ENCODE results near the gene FAM234A. TPM values are rescaled to one million over a fixed set of nuclear protein-coding genes. Genes with fewer than 3 reads are reported as not detected.
A peak's percentile ranks its signal among the peaks of the same experiment; 100 is the strongest.
"Not testable (repeated sequence)": the region's sequence is repeated elsewhere in the genome, so short reads cannot be mapped to it uniquely, and the experiment has no call there.

The FAM234A gene
- 10 to 100 TPM in 1 of 2 donors, 1 to 10 TPM in 1; 3.8 to 11.5 TPM for total RNA-seq

DNA sequence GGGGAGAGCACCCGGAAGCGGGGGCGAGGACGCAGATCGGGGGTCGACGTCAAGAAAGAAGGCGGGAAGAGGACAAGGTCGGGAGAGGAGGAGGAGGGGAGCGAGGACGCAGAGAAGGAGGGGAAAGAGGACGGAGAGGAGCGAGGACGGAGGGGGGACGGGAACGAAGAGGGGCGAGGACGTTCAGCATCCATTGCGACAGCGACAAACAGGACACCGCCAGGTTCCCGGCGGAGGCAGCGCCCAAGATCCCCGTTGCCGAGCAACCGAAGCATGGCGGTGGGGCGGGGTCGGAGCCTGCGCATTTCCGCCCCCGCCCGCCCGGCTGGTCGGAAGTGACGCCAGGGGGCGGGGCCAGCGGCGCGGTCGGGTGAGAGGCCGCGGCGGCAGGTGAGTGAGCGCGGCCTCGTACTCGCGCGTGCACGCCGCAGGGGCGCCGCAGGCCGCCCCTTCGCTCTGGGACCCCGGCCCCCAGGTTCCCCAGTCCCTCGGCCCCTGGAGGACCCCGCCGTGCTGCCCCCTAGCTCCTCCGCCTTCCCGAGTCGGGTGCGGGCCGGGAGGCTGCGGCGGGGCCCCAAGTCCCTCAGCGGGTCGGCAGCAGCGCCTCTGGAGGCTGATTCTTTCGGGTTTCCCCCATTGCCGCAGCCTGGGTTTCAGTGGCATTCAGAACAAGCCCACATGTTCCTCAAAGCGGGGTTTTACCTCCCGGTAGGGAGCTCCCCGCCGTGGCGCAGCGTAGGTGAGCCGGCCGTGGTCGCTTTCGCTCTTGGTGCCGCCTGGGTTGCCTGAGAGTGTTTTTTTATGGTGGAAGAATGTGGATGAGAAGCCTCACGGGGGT is at the start of gene FAM234A:
FAM234A (plus strand) TSS at position 354 of the 838 bp plus-strand sequence. CDS start 19,593 bp downstream, outside the sequence.
- ATAC-seq (peak; percentile 90 to 94), DNase-seq (ENCODE audit: low spot score in 2 of 2) (peak; percentile 97)
- Mint-ChIP-seq H3K9me3 (no peaks in the 10 kb centered on the region), H3K36me3 (peaks cover 0 to 8% of the 10 kb centered on the region in 2 donors), H3K27ac (peak within 1 kb of the TSS; percentile 93 to 99)

DNA sequence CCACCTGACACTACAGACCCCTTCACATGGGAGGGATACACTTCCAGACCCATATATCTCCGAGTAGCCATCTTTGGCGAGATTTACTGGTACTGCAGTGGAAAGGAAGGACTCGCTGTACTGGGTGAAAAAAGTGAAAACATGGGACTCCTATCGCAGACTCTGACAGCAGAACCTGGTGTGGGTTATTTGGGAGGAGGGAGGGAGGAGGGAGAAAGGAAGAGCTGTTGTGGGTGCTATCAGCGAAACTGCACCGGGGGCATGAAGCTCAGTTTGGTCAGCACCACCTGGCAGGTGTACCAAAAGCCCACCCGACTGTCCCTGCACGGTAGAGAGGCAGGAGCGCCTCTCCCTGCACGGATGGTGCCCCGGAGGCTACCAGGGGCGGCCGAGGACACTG is 49.4 kb upstream of the FAM234A start:
- Mint-ChIP-seq H3K27ac (no peak overlapping the region), H3K36me3 (peaks cover 0 to 8% of the 10 kb centered on the region in 2 donors), H3K9me3 (no peaks in the 10 kb centered on the region)
- DNase-seq (ENCODE audit: low spot score in 2 of 2) (no peak), ATAC-seq (no peak)

GRCh38 chr16:185691-186090 is 48.9 kb upstream of the FAM234A start:
- peaks cover 0 to 8% of the 10 kb centered on the region in 2 donors for H3K36me3 Mint-ChIP-seq
- ATAC-seq: no peak
- no peak for DNase-seq (ENCODE audit: low spot score in 2 of 2)
- H3K9me3 Mint-ChIP-seq: no peaks in the 10 kb centered on the region
- H3K27ac Mint-ChIP-seq: no peak overlapping the region

- no peak for DNase-seq (ENCODE audit: low spot score in 2 of 2)
- ATAC-seq: no peak
- H3K36me3 Mint-ChIP-seq: peaks cover 5 to 8% of the 10 kb centered on the region in 2 donors
- H3K9me3 Mint-ChIP-seq: no peaks in the 10 kb centered on the region
- H3K27ac Mint-ChIP-seq: no peak overlapping the region
These were observed 47.3 kb upstream of the FAM234A start for GRCh38 chr16:187330-187729.

DNA sequence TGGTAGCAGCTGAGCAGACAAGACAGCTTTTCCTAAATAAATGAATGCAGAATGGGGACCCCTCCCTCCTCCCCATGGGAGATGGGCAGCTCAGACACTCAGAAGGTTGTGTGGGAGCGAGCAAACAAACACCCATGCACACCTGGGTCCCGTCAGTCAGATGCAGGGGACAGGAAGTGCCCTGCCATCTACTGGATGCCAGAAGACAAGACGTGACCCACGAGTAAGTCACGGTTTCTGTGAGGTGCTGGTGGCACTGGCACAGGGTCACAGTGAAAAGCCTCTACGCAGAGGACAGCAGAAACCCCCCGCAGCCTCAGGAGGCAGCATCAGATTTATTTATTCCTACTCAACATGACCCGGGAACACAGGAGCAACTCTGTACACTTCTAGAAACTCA is 45.9 kb upstream of the FAM234A start:
- peak overlapping the region in 1 of 2 donors; percentile 44 for H3K27ac Mint-ChIP-seq
- ATAC-seq: peak; percentile 60 to 79
- no peak for DNase-seq (ENCODE audit: low spot score in 2 of 2)
- peaks cover 5 to 13% of the 10 kb centered on the region in 2 donors for H3K36me3 Mint-ChIP-seq
- H3K9me3 Mint-ChIP-seq: no peaks in the 10 kb centered on the region

DNA sequence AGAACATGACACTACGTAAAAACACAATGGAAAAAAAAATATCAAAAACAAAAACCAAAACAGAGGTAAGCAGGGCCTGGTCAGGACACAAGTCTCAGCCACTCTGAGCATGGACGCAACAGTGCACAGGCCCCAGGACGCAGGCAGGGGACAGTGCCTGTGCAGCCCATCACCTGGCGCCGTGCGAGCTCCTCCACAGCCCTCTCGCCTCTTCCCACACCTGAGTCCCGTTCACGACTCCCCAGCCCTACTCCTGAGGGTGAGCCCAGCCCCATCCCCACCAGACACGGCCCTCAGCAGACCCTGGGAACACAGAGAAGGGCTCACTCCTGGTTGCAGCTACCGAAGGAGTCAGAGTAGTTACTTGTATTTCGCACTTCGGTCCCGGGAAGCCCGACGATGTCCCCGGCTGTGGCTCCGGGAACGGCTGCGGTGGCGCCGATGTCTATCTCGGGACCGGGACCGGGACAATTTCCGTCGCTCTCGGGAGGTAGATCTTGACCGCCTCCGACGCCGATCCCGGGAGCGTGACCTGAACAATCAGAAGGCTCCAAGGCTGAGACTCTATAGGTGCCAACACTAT is 44.9 kb upstream of the FAM234A start:
- no peak overlapping the region for H3K27ac Mint-ChIP-seq
- H3K36me3 Mint-ChIP-seq: peaks cover 5 to 13% of the 10 kb centered on the region in 2 donors
- ATAC-seq (no peak), DNase-seq (ENCODE audit: low spot score in 2 of 2) (no peak)
- H3K9me3 Mint-ChIP-seq: no peaks in the 10 kb centered on the region

- H3K27ac Mint-ChIP-seq: peak overlapping the region; percentile 11 to 70
- H3K36me3 Mint-ChIP-seq: peaks cover 5 to 13% of the 10 kb centered on the region in 2 donors
- no peak for ATAC-seq
- H3K9me3 Mint-ChIP-seq: no peaks in the 10 kb centered on the region
- no peak for DNase-seq (ENCODE audit: low spot score in 2 of 2)
These were observed 42.8 kb upstream of the FAM234A start for GRCh38 chr16:191831-192230.

GRCh38 chr16:192686-193085 is 41.9 kb upstream of the FAM234A start:
- Mint-ChIP-seq H3K27ac (peak overlapping the region in 1 of 2 donors; percentile 40), H3K9me3 (no peaks in the 10 kb centered on the region), H3K36me3 (peaks cover 5 to 13% of the 10 kb centered on the region in 2 donors)
- DNase-seq (ENCODE audit: low spot score in 2 of 2): no peak
- no peak for ATAC-seq

- Mint-ChIP-seq H3K36me3 (peaks cover 5 to 13% of the 10 kb centered on the region in 2 donors), H3K27ac (no peak overlapping the region), H3K9me3 (no peaks in the 10 kb centered on the region)
- DNase-seq (ENCODE audit: low spot score in 2 of 2): no peak
- no peak for ATAC-seq
These were observed 41.2 kb upstream of the FAM234A start for GRCh38 chr16:193441-193840.

- H3K36me3 Mint-ChIP-seq: peaks cover 5% of the 10 kb centered on the region in 2 donors
- no peak for ATAC-seq
- no peak for DNase-seq (ENCODE audit: low spot score in 2 of 2)
- no peak overlapping the region for H3K27ac Mint-ChIP-seq
- H3K9me3 Mint-ChIP-seq: no peaks in the 10 kb centered on the region
These were observed 40.1 kb upstream of the FAM234A start for GRCh38 chr16:194516-194915.

GRCh38 chr16:200388-200787 is 34.2 kb upstream of the FAM234A start:
- no peak for ATAC-seq
- Mint-ChIP-seq H3K9me3 (no peaks in the 10 kb centered on the region), H3K27ac (no peak overlapping the region), H3K36me3 (no peaks in the 10 kb centered on the region)
- DNase-seq (ENCODE audit: low spot score in 2 of 2): no peak

GRCh38 chr16:203246-203645 is 31.4 kb upstream of the FAM234A start:
- DNase-seq (ENCODE audit: low spot score in 2 of 2) (no peak), ATAC-seq (no peak)
- Mint-ChIP-seq H3K36me3 (peaks cover 9 to 12% of the 10 kb centered on the region in 2 donors), H3K27ac (peak overlapping the region in 1 of 2 donors; percentile 47), H3K9me3 (no peaks in the 10 kb centered on the region)

DNA sequence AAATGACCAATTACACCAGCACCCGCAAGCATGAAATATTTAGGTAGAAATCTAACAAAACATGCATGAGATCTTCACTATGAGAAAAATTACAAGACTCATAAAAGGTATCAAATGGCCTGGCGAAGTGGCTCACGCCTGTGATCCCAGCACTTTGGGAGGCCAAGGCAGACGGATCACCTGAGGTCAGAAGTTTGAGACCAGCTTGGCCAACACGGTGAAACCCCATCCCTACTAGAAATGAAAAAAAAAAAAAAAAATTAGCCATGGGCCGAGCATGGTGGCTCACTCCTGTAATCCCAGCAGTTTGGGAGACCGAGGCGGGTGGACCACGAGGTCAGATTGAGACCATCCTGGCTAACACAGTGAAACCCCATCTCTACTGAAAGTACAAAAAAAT is 30.6 kb upstream of the FAM234A start:
- not testable (repeated sequence) for DNase-seq (ENCODE audit: low spot score in 2 of 2); H3K9me3 Mint-ChIP-seq; H3K27ac Mint-ChIP-seq; ATAC-seq
- peaks cover 9 to 12% of the 10 kb centered on the region in 2 donors for H3K36me3 Mint-ChIP-seq

DNA sequence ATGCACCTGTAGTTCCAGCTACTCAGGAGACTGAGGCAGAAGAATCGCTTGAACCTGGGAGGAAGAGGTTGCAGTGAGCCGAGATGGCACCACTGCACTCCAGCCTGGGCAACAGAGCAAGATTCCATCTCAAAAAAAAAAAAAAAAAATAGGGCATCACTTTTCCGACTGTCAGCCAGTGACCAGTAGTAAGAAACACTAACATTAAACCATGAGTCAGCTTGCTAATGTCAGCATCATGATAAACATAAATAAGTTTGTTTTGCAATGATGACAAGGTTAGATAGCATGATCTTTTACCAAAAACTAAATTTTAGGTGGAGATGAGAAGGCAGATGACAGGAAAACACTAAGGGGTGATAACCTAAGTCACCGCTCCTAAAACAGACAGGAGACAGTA is 25.3 kb upstream of the FAM234A start:
- ATAC-seq; H3K9me3 Mint-ChIP-seq; DNase-seq (ENCODE audit: low spot score in 2 of 2): not testable (repeated sequence)
- Mint-ChIP-seq H3K36me3 (peaks cover 10 to 12% of the 10 kb centered on the region in 2 donors), H3K27ac (peak overlapping the region in 1 of 2 donors; percentile 36)

DNA sequence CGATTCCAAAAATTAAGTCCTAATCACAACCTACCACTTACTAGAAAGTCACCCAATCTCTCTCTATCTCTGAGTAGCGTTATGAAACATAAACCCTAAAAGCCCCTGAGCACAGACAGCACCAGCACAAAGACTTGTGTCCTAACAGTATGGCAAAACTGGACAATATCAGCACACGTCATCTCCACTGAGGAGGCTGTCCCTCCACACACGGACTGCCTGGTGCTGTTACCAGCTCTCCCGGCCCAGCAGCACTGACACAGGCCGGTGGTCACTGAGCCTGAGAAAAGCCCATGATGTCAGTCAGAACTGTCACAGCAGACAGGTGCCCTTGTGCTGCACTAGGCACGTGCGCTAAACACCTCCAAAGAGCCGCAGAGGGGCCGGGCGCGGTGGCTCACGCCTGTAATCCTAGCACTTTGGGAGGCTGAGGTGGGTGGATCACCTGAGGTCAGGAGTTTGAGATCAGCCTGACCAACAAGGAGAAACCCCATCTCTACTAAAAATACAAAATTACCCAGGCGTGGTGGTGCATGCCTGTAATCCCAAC is 22.9 kb upstream of the FAM234A start:
- H3K27ac Mint-ChIP-seq: peak overlapping the region in 1 of 2 donors; percentile 52
- DNase-seq (ENCODE audit: low spot score in 2 of 2); ATAC-seq; H3K36me3 Mint-ChIP-seq; H3K9me3 Mint-ChIP-seq: not testable (repeated sequence)

GRCh38 chr16:212999-213398 is 21.6 kb upstream of the FAM234A start:
- DNase-seq (ENCODE audit: low spot score in 2 of 2) (no peak), ATAC-seq (no peak)
- peaks cover 3 to 6% of the 10 kb centered on the region in 2 donors for H3K36me3 Mint-ChIP-seq
- H3K9me3 Mint-ChIP-seq: no peaks in the 10 kb centered on the region
- H3K27ac Mint-ChIP-seq: peak overlapping the region in 1 of 2 donors; percentile 68

DNA sequence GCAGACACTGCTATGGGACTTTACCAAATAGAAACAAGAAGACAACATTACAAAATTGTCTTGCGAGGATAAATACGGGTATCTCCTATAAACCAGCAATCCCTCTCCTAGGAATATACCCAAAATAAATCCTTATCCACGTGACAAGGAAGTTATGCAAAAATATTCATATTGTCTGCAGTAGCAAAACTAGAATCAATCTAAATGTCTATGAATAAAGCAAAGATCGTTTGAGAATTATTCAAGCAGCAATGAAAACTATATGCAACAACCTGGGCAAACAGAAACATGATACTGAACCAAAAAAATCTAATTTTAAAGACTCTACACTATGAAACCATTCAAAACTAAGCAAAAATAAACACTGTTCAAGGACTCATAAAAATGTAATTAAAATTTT is 14.6 kb upstream of the FAM234A start:
- Mint-ChIP-seq H3K27ac (peak overlapping the region in 1 of 2 donors; percentile 47), H3K36me3 (no peaks in the 10 kb centered on the region)

More for the DNA sequence above, 14.6 kb upstream of the FAM234A start:
- DNase-seq (ENCODE audit: low spot score in 2 of 2) (no peak), ATAC-seq (no peak)
- no peaks in the 10 kb centered on the region for H3K9me3 Mint-ChIP-seq

Measured in activated naive CD4-positive, alpha-beta T cell treated with anti-CD3 and anti-CD28 coated beads, Interleukin-2, amount 50 U/mL, for 72 hours (primary cell).